Activated CD8-positive, alpha-beta memory T cell treated with anti-CD3 and anti-CD28 coated beads, Interleukin-2, amount 50 U/mL, for 48 hours (primary cell): ENCODE data around the gene CORIN.
"Not testable (repeated sequence)": the region's sequence is repeated elsewhere in the genome, so short reads cannot be mapped to it uniquely, and the experiment has no call there.

Experiments used
- DNase-seq: peaks from one replicate; pipeline ENCODE4 v3.0.0-alpha.2; 2020

Gene CORIN

GRCh38 chr4:47763279-47763678 is 74.6 kb downstream of the CORIN start:
- no peak for DNase-seq

- DNase-seq: no peak
These were observed 75.2 kb downstream of the CORIN start for GRCh38 chr4:47762376-47763266.

- DNase-seq: not testable (repeated sequence)
These were observed 84.6 kb downstream of the CORIN start for GRCh38 chr4:47753316-47753715.

- no peak for DNase-seq
These were observed 85.7 kb downstream of the CORIN start for GRCh38 chr4:47752214-47752613.

GRCh38 chr4:47750788-47751187 is 87.1 kb downstream of the CORIN start:
- no peak for DNase-seq

GRCh38 chr4:47749858-47750257 is 88.0 kb downstream of the CORIN start:
- DNase-seq: no peak

- no peak for DNase-seq
These were observed 88.8 kb downstream of the CORIN start for GRCh38 chr4:47749060-47749459.

GRCh38 chr4:47747846-47748494 is 89.9 kb downstream of the CORIN start:
- DNase-seq: no peak

- DNase-seq: no peak
These were observed 90.7 kb downstream of the CORIN start for GRCh38 chr4:47747211-47747610.

GRCh38 chr4:47746122-47746521 is 91.7 kb downstream of the CORIN start:
- no peak for DNase-seq

- no peak for DNase-seq
These were observed 93.0 kb downstream of the CORIN start for GRCh38 chr4:47744843-47745382.

- DNase-seq: no peak
These were observed 93.6 kb downstream of the CORIN start for GRCh38 chr4:47744253-47744652.

GRCh38 chr4:47741200-47741599 is 96.7 kb downstream of the CORIN start:
- no peak for DNase-seq

GRCh38 chr4:47737326-47737725 is 100.5 kb downstream of the CORIN start:
- no peak for DNase-seq

GRCh38 chr4:47736555-47736954 is 101.3 kb downstream of the CORIN start:
- no peak for DNase-seq

GRCh38 chr4:47736146-47736545 is 101.7 kb downstream of the CORIN start:
- no peak for DNase-seq

- DNase-seq: no peak
These were observed 104.3 kb downstream of the CORIN start for GRCh38 chr4:47733302-47734175.

GRCh38 chr4:47731182-47731581 is 106.7 kb downstream of the CORIN start:
- DNase-seq: no peak

- DNase-seq: no peak
These were observed 108.7 kb downstream of the CORIN start for GRCh38 chr4:47729131-47729680.

GRCh38 chr4:47721892-47722575 is 115.8 kb downstream of the CORIN start:
- DNase-seq: no peak

- no peak for DNase-seq
These were observed 116.4 kb downstream of the CORIN start for GRCh38 chr4:47721485-47721884.

- no peak for DNase-seq
These were observed 117.1 kb downstream of the CORIN start for GRCh38 chr4:47720787-47721186.
